SK-N-MC (cell line): ENCODE measurements around the gene ANTXR2.

Experiments used
- EZH2 ChIP-seq: fragments of 200-600 bp; sonication (generic); IDR thresholded peaks from one replicate; pipeline ENCODE4 v1.6.1; 2017; ENCODE audit warnings: antibody characterized with exemption
- FOXP2 ChIP-seq: optimal IDR thresholded peaks from 2 replicates; pipeline ENCODE3; 2011; ENCODE audit warnings: mild to moderate bottlenecking, moderate library complexity; ENCODE audit not compliant: insufficient read depth; ENCODE audit errors: extremely low read length, control extremely low read depth
- POLR2AphosphoS5 ChIP-seq: IDR thresholded peaks from 2 replicates; pipeline ENCODE4 v1.6.1; 2012; ENCODE audit warnings: mild to moderate bottlenecking, low read depth, low read length, borderline replicate concordance

DNA sequence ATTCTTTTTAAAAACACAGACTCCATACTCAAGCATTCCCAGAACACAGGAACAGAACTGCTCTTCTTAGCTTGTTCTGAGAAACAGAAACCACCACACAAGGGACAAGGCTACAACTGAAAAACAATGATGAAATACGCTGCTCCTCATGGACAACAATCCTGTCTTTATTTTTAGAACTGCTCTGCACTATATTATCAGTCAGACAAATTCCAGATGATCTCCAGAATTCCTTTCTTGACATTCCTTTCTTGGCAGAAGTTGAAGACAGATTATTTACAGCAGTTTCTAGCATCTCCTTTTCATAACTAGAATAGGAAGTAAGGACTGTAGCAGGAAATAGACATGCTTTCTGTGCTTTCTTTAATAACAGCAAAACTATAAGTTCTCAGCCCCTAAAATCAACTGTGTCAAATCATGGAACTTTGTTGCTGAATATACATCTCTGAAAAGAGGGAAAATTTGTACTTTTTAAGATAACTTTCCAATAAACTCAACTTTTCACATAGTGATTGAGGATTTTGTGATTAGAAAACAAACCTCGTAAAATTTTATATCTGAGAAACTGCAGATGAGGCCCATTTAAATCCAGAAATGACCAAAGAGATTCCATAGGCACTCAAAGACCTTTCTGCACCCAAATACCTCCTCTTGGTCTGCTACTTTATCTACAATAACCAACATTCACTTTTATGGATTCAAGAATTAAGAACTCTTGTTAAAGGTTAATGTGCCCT lies 35.9 kb downstream of the ANTXR2 start:
- TF ChIP-seq POLR2AphosphoS5: no peak
- no peak for TF ChIP-seq EZH2
- TF ChIP-seq FOXP2: no peak
